ENCODE measurements around the gene DHX35. TPM values are rescaled to one million over a fixed set of nuclear protein-coding genes. Genes with fewer than 3 reads are reported as not detected.

The DHX35 gene
- total RNA-seq, 1 donor from 2014 or later: 6.3 TPM

DNA sequence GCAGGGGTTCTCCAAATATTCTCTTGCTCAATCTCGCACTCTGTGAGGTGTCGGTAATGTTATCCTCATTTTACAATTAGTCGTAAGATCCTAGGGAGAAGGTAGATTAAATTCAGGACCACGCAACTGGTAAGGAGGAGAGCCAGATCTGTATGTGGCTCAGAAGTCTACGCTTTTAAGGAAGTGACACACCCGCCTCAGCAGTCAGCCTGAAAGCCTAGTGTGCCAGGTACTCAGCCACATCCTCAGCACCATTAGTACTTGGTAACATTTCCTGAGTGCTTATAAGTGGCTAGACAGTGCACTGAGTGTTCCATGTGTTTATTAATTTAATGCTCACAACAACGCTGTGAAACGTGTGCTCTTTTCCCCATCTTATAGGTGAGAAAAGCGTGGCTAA lies 63.7 kb downstream of the DHX35 start:
- ATAC-seq: peak; percentile 41

DNA sequence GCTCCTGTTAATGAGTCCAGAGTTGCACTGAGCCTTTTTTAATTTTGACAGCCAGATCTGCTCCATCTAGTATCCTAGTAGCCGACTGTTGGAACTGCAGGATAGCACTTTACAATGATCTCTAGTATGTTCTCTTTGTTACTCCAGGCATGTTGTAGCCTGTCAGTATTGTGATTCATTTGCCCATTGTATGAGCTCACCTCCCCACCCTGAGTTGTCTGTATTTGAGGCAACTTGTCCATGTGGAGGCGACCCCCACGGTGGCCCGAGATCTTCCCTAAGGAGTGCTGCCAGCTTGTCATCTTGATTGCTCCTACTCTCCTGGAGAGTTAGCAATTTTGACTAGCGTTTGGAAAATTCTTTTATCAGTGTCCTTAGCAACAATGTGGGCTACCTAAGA lies 67.2 kb downstream of the DHX35 start:
- ATAC-seq: peak; percentile 87

DNA sequence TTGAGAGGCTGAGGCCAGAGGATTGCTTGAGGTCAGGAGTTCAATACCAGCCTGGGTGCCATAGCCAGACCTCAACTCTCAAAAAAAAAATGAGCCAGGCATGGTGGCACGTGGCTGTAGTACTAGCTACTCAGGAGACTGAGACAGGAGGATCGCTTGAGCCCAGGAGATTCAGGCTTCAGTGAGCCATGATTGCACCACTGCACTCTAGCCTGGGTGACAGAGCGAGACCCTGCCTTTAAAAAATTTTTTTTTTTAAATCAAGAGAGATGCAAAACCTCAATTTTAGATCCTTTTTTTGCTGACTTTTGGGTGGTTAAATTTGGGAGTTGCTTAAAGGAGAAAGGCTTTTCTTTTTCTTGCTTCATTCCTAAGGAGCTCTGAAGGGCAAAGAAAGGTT lies 70.9 kb downstream of the DHX35 start:
- no peak for ATAC-seq

DNA sequence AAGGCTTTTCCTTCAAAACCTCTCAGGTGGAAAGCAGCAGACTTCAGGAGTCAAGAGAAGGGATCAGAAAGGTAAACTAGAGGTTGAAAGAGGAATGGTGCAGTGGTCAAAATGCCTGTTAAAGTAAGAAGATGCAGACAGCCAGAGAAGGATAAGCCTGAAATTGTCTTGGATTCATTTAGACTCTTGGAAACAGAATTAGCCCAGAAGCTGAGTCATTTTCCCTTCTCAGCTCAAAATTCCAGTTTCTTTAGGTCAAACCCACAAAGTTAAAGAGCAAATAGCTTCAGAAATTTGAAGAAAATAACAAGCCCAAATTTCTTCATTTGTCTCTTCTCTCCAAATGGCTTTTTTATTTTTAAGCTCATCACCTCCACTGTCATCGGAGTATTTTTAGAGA lies 73.9 kb downstream of the DHX35 start:
- ATAC-seq: no peak

DNA sequence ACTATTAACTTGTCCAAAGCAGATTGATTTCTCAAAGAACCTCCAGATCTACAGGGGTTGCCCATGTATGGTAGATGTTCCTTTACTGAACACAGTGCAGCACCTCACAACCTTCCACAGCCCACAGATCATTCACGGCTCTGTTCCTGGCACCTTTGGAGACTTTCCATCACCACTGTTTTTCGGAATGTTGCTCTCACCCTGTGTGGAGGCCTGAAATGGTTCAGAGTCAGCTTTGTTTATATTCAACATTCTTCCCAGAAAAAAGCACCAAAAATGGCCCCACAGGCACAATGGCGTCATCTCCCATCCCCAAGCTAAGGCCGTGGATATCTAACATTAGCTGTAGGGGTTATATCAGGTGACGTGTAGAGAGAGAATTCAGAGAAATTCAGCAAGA lies 74.7 kb downstream of the DHX35 start:
- no peak for ATAC-seq

DNA sequence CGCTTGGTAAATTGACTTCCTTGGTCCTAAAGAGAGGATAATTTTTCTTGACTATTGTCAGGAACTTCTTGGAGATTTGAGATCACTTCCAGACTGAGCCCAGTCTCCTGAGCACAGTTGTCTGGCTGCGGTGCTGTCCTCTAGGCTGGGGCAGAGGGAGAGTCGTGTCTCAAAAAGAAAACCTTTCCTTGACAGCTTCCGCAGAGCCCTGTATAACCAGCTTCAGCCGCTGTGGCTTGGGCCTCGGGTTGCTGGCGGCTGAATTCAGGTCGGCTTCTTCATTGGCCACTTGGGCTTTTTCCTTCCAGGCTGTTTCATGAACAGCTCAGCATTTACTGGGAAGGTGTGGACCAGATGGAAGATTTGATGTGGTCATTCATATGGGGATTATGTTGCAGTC lies 75.9 kb downstream of the DHX35 start:
- no peak for ATAC-seq

DNA sequence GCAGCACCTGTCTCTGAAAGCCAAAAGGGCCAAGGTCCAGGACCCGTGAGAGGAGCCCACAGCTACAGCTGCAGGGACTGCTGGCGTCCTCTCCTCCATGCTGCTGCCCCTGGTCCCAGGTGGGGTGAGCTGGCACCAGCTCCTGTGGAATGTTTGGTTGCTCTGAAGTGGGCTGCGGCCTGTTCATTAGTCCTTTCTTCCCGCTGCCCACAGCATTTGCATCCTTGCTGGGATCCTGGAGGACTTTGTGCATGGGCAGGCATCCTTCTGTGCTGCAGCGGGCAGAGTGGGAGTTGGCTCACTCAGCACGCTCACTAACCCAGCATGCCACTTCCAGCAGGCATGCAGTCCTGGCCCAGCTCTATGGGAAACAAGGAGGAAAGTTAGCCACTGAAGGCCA lies 76.4 kb downstream of the DHX35 start:
- ATAC-seq: no peak

DNA sequence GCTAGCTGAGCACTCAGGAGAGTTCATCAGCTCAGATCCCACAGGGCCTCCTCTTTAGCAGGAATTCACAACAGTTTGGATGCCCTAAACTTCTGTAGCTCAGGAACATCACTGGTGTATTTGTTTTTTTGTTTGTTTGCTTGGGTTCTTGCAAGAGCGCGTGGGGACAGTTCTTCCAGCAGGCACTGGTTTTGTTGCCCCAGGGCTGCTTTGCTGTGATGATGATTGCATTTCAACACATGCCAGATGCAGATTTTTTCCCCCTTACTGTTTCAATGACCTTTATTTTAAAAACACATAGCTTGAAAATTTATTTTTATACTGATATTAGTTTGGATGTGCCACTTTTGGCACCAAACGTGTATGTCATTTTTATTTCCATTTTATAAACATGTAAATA lies 77.1 kb downstream of the DHX35 start:
- ATAC-seq: no peak

DNA sequence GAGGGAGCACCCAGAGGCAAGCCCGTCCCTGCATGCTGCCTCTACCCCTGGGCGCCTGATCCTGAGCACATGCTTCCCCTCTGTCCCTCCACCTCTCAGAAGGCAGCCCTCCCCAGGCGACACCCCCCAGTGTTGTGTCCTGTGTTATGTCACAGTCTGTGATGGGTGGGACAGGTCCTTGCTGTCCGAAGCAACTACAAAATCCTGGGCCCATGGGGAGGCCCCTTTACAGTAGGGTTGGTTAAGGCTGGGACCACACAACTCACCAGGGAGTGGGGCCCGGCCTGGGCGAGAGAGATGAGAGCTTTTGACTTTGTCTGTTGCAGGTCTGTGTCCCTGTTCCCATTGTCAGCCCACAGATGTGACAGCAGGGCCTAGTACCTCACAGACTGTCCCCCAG lies 78.0 kb downstream of the DHX35 start:
- no peak for ATAC-seq

DNA sequence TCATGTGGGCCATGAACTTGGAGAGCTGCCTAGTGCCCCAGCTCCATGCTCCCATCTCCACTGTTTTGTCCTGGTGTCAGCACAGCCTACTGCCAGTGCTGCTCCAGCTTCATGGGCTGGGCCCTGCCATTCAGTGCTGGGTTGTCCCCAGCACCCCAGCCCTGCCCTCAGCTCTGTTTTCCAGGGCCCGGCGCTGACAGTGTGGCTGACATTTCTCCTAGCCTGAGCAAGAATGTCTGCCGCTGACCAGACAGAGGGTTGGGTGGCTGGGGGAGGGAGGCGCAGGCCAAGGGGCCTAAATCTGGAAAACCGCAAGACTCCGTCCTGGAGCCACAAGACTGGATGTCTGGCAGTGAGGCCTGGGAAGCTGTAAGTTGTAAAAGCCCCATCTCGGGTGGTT lies 78.9 kb downstream of the DHX35 start:
- ATAC-seq: no peak

DNA sequence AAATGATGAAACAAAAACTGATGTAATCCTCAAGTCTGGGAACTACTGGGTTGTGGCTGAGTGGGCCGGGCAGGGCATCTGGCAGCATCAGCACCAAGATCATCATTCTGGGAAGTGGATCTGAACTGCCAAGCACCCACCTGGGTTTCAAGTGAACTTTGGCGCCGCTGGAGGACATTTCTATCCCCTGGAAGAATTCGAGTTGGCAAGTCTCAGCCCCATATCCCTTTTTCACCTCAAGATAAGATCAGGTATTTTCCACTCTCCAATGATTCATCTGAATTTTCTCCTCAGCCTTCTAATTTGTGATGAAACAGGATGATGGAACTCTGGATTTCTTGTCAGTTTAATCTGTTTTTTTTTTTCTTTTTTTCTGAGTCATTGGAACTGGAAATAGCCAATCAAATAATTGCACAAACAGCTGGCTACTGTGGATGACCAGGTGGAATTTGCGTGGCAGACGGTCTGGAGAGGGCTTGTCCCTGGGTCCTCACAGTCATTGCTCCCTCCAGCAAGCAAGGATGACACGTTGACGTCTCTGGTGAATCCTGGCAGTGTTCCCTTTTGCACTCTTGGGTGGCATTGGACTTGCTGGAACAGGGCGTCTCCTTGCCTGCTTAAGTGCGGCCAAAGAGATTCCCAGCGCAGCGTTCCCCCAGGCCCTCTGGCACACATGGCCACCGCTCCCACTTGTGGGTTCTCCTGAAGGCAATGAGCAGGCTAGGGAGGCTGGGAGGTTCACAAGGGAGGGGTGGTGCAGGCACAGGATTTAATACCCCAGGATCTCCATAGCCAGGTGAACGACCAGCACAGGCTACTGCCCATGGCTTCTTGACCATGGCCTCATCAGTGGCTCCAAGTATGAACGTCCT lies 80.4 kb downstream of the DHX35 start:
- peak; percentile 68 for ATAC-seq

DNA sequence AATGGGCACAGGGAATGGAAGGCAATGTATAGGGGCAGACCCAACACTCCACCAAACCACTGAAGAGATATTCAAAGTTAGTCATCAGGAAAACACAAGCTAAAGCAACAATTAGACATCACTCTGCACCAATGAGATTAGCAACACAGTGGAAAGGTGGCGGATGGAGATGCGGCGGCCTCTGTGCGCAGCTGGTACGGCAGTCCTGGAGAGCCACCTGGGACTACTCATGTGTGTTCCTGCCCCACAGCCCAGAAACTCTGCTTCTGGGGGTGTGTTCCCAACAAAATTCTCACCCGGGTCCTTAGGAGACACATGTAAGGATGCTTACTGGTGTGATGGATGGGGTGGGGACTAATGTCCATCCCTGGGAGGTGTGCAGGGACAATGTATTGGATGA lies 82.4 kb downstream of the DHX35 start:
- no peak for ATAC-seq

DNA sequence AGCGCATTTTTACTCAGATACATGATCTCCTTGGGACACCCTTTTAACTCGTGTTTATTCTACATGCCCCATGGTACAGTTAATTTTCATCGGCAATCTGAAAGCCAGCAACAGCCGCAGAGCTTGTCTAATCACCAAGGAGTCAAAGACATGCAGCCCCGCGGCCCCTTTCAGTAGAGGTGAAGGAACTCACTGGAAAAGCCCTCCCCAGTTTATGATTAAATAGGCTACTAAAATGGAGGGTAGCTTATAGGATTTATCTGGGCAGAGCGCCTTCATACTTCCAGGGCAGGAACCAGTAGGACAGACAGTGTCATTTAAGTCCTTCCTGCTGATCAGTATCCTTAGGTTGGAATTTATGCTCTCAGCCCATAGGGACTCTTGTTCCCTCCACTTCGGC lies 83.5 kb downstream of the DHX35 start:
- ATAC-seq: no peak

DNA sequence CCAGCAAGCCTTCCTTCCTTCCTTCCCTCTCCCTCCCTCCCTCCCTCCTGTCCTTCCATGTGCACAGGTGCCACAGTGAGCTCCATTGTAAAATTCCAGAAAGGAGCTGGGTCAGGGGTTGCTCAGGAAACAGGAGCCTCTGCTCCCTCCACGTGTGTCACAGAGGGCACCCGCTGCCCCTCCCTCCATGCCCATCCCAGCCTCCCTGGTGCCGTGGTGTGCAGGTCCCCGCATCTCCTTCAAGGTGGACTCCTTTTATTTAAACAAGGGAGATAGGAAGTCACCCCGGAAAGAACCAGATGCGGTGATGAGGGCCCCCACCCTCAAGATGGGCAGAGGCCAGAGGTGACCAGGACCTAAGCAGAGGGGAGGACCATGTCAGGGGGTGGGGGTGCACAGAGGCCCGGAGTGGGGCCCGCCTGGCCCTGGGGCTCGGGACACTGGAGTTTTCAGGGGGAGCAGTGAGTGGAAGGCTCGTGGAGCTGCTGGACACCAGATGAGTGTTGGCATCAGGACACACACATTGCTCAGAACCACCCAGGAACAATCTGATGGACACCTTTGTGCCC lies 85.4 kb downstream of the DHX35 start:
- peak; percentile 6 for ATAC-seq

DNA sequence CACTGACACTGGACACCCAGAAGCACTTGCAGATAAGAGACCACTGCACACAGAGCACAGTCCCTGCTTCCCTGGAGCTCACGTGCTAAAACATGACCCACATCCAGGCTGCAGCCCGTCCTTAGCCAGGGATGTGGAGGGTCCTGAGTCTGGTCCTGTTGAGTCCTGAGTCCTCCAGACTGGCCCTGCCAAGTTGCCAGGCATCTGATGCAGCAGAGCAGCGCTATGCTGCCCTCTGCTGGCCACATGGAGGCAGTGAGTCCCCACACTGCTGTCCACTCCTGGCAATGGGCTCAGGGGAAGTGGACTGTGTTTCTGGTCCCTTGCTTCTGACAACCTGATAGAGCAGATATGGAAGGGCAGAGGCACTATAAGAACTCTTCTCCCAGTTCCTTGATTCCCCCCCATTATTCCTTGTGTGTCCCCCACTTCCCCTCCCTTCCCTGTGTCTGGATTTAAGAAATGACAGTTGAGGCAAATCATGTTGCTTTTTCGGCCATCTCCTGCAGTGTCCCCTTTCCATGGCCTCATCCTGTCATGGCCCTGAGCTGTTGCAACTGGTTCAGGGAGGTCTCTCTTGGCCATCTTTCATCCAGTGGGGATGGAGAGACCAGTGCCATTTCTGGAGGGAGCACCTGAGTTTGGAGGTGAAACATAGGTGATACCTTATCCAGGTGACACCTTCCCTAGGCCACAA lies 86.0 kb downstream of the DHX35 start:
- peak; percentile 86 for ATAC-seq

DNA sequence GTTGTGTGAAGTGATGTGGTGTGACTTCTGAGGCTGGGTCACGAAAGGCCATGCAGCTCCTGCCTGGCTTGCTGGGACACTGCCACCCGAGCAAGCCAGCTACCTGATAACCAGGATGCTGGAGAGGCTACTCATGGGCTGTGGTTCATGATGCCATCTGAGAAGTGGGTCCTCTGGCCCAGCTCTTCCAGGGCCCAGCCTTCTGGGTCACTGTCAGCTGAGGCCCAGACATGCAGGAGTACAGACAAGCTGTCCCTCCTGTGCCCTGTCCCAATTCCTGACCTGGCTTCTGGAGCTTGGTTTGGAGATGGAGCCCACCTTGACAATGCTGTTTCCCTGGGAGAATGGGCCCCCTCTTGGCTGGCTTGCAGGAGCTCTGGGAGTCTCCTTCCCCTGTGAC lies 87.0 kb downstream of the DHX35 start:
- ATAC-seq: no peak

DNA sequence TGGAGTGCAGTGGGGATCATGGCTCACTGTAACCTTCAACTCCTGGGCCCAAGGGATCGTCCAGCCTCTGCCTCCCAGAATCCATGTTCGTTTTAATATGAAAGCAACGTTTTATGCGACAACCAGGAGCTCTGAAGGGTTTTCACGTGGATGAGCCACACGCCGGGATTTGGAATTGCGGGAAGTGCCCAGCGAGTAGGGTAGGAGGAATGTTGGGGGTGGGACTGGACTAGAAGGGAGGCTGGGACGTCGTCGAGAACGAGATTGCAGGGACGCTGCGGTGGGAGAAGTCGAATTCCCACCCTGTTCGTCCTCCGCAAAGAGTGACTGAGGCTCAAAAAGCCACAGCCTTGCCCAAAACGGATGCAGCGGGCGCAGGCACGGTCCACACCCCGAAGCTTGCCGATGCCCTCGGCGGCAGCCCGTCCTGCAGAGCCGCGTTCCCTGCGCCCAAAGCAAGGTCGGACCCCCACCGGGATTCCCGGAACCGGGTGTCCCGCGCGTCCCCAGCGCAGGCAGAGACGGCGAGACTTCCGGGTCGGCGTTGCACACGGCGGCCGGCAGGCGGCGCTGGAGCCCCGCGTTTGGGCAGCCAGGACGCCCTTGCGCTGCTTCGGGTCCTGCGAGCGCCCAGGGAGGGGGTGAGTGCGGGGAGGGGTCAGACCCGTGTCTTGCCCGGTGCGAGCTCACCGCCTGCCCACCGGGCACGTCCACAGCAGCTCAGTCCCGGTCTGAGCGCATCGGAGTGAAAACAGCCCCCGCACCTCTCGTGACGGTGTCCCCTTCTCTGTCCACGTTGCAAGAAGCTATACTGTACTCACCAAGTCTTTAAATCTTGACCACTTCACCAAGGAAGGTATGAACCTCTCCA lies 87.8 kb downstream of the DHX35 start:
- ATAC-seq: peak; percentile 70

DNA sequence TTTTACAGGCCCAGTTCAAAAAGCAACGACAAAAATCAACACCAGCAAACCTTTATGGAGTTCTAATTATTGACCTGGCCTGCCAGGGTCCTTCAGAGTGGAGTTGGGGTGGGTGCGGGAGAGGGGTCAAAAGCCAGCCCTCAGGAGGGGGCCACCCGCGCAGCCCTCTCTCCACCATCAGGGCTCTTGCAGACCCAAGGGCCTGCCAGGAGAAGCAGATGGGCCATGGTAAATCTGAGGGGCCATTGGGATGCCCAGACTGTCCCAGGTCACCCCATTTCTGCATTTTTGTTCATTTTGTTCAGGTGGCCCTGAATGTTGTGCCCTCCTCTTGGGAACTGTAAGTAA lies 88.4 kb downstream of the DHX35 start:
- no peak for ATAC-seq

DNA sequence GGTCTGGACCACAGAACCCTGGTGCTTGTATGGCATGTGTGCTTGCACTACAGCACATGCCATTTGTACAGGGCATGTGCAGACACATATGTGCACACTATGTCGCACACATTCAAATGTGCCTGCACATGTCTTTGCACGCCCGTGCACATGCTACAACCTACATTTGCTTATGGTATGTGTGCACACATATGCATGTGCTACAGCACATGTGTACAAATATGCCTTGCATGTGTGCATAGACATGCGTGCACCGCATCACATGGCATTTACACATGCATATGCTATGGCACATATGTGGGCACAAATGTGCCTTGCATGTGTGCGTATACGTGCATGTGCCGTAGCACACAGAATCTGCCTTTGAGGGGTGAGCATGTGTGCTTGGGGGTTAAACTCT lies 90.5 kb downstream of the DHX35 start:
- no peak for ATAC-seq

DNA sequence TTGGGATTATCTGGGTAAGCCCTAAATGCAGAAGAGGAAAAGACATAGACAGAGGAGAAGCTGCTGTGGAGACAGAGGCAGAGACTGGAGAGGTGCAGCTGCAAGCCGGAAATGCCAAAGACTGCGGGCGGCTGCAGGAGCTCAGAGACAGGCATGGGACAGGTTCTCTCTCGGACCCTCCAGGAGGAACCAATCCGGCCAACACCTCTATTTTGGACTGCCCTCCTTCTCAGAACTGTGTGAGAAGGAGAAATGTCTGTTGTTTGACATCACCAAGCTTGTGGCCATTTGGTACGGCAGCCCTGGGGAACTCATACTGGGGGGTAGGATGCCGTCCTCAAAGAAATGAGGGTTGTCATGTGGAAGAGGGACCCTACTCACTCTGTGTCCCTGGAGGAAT lies 95.0 kb downstream of the DHX35 start:
- ATAC-seq: no peak

DNA sequence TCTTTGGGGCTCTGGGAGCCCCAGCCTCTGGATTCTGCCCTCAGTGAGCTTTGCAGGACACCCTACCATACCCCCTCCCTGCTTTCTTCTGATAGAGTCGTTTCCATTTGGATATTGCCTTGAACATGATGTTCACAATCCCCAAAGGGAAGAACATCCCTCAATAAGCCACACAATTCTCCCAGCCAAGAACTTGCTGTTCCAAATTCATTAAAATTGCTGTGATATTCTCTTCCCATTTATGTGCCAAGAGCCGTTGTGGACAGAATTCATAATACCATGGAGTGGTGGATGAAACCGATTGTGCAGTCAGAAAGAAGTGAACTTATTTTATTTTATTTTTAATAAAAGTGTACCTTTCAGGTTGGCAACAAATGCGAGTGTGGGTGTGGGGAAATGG lies 95.8 kb downstream of the DHX35 start:
- ATAC-seq: no peak

DNA sequence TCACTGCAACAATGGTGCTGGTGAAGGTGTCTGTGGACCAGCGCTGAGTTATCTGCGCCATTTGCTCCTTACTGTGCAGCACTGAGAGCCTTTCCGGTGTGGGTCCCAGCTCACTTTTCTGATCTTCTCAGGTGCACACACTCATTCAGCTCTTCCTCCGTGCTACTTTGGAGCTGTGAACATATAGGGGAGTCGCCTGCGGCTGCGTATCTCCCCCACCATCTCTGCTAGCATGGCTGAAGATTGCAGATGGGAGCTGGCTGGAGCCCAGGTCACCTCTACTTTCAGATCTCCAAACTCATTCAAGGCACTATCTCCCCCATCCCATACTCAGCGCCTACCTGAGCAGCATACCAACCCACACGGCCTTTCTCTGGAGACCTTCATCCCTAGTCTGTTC lies 96.9 kb downstream of the DHX35 start:
- ATAC-seq: no peak
